B cell (primary cell): ENCODE results near the gene RET. TPM values are rescaled to one million over a fixed set of nuclear protein-coding genes. Genes with fewer than 3 reads are reported as not detected.
A peak's percentile ranks its signal among the peaks of the same experiment; 100 is the strongest.

Source experiments
- ATAC-seq: fragments of 200-7000 bp; cut with Tn5 transposase; one replicate; pipeline ENCODE4 v1.10.0; 2021; ENCODE audit warnings: low read depth, mild to moderate bottlenecking, moderate number of reproducible peaks, moderate library complexity
- CTCF ChIA-PET: fragments of 350-600 bp; sonication (Branson Sonifier 250); formaldehyde crosslinking; loops from one replicate; lab custom pipeline; 2021; ENCODE audit warnings: antibody characterized with exemption, inconsistent platforms; lab: Charles Lee
- POLR2A ChIA-PET: fragments of 350-600 bp; sonication (Branson Sonifier 250); formaldehyde crosslinking; loops from one replicate; lab custom pipeline; 2021; ENCODE audit warnings: antibody characterized with exemption; lab: Charles Lee
- DNase-seq: peaks from one replicate; pipeline ENCODE4 v3.0.0; 2013
- H2AFZ ChIP-seq: 2 replicates; pipeline ENCODE4 v1.6.1; 2012; ENCODE audit warnings: mild to moderate bottlenecking, low read depth, low read length; ENCODE audit not compliant: insufficient read depth, poor library complexity, severe bottlenecking
- H3K27ac ChIP-seq, 2 donors: 1 replicate in 1 of 2; 2 replicates in 1 of 2; pipeline ENCODE4 v1.5.1; 2012 to 2013; ENCODE audit warnings: low read length in 2 of 2, mild to moderate bottlenecking in 2 of 2, moderate library complexity in 1 of 2
- H3K27me3 ChIP-seq, 4 experiments: fragments of 200-600 bp in 1 of 4; sonication (generic) in 1 of 4; replicated peaks in 1 of 4; 1 replicate in 2 of 4; 2 replicates in 2 of 4; pipeline versions ENCODE4 v1.6.1 to v1.7.0; 2013 to 2016; ENCODE audit warnings: low read length in 3 of 4, mild to moderate bottlenecking in 2 of 4, mixed read lengths in 1 of 4, moderate library complexity in 1 of 4; ENCODE audit not compliant: insufficient read depth in 4 of 4, control insufficient read depth in 3 of 4; ENCODE audit errors: control extremely low read depth in 1 of 4
- H3K36me3 ChIP-seq, 2 experiments: replicated peaks in 1 of 2; 1 replicate in 1 of 2; 2 replicates in 1 of 2; pipeline versions ENCODE4 v1.6.1 to v1.7.1; 2013; ENCODE audit warnings: low read length in 1 of 2; ENCODE audit not compliant: insufficient read depth in 2 of 2, control insufficient read depth in 1 of 2; ENCODE audit errors: control extremely low read depth in 1 of 2, extremely low read depth in 1 of 2
- H3K4me1 ChIP-seq, 2 donors: fragments of 200-600 bp in 1 of 2; sonication (generic) in 1 of 2; 1 replicate in 1 of 2; 2 replicates in 1 of 2; pipeline versions ENCODE4 v1.5.1 to v1.6.1; 2013 to 2017; ENCODE audit warnings: low read length in 2 of 2; ENCODE audit not compliant: control insufficient read depth in 2 of 2, insufficient read depth in 2 of 2
- H3K4me2 ChIP-seq: replicated peaks from 2 replicates; pipeline ENCODE3; 2012; ENCODE audit warnings: mild to moderate bottlenecking, low read depth, low read length; ENCODE audit not compliant: poor library complexity, severe bottlenecking
- H3K4me3 ChIP-seq, 5 experiments: fragments of 200-600 bp in 1 of 5; sonication (generic) in 1 of 5; 1 replicate in 3 of 5; 2 replicates in 2 of 5; pipeline versions ENCODE4 v1.5.1 to v1.7.0; 2011 to 2016; ENCODE audit warnings: low read length in 4 of 5, mild to moderate bottlenecking in 4 of 5, low read depth in 2 of 5, control low read depth in 1 of 5, moderate library complexity in 1 of 5; ENCODE audit not compliant: insufficient read depth in 1 of 5; ENCODE audit errors: control extremely low read depth in 1 of 5, extremely low read depth in 1 of 5
- H3K79me2 ChIP-seq: fragments of 200-600 bp; sonication (generic); one replicate; pipeline ENCODE4 v1.6.0; 2016; ENCODE audit warnings: low read length; ENCODE audit not compliant: control insufficient read depth, insufficient read depth
- H3K9ac ChIP-seq: fragments of 200-600 bp; sonication (generic); 2 replicates; pipeline ENCODE4 v1.6.1; 2017; ENCODE audit warnings: mild to moderate bottlenecking, low read length, moderate library complexity
- H3K9me3 ChIP-seq, 3 donors: one replicate each; pipeline versions ENCODE4 v1.6.1 to v1.7.1; 2013; ENCODE audit warnings: low read length in 2 of 3; ENCODE audit not compliant: control insufficient read depth in 2 of 3, insufficient read depth in 1 of 3; ENCODE audit errors: control extremely low read depth in 1 of 3
- H4K20me1 ChIP-seq: 2 replicates; pipeline ENCODE4 v1.6.0; 2012; ENCODE audit warnings: mild to moderate bottlenecking, low read length; ENCODE audit not compliant: insufficient read depth, control insufficient read depth, poor library complexity, severe bottlenecking
- H3K27ac Mint-ChIP-seq: one replicate; pipeline ENCODE4 v1.8.0; 2021; ENCODE audit warnings: mixed read lengths
- H3K27me3 Mint-ChIP-seq: one replicate; pipeline ENCODE4 v1.8.0; 2021; ENCODE audit warnings: mixed read lengths
- H3K4me1 Mint-ChIP-seq: one replicate; pipeline ENCODE4 v1.8.0; 2021; ENCODE audit warnings: mixed read lengths
- H3K4me3 Mint-ChIP-seq: one replicate; pipeline ENCODE4 v1.8.0; 2021; ENCODE audit warnings: mixed read lengths
- H3K9me3 Mint-ChIP-seq: one replicate; pipeline ENCODE4 v1.8.0; 2022; ENCODE audit warnings: mixed read lengths; ENCODE audit not compliant: insufficient read depth
- EZH2 ChIP-seq: IDR thresholded peaks from 2 replicates; pipeline ENCODE4 v1.6.1; 2012; ENCODE audit warnings: borderline replicate concordance, low read depth, mild to moderate bottlenecking, moderate library complexity, low read length; ENCODE audit not compliant: insufficient read depth, poor library complexity, severe bottlenecking
- WGBS: methylation state at CpG from one replicate; pipeline ENCODE4 v1.1.5; 2013; ENCODE audit warnings: missing lambda C conversion rate; ENCODE audit not compliant: insufficient coverage; 5-methylcytosine and 5-hydroxymethylcytosine counted together
- intact Hi-C: fragments of 100-400 bp; cut with micrococcal nuclease; formaldehyde crosslinking; loops from one replicate; pipeline ENCODE4 v1.10.0; 2022
- polyA plus RNA-seq: library from polyadenylated mRNA; depleted of rRNA; stranded (reverse); fragments of >200 nt; gene quantifications from 2 replicates; pipeline ENCODE4 v1.2.3, GENCODE V29; 2012
- total RNA-seq, 2 donors: library from RNA; stranded (reverse); fragments of 120-200 nt in 1 of 2; gene quantifications; 1 replicate in 1 of 2; 2 replicates in 1 of 2; pipeline versions ENCODE4 v1.2.3 to v1.2.4, GENCODE V29; 2013 to 2022
- TF ChIP-seq, protein P1 (sequence below): fragments of 200-600 bp; IDR thresholded peaks from one replicate; pipeline ENCODE4 v1.8.0; 2022; ENCODE audit warnings: antibody characterized with exemption, mild to moderate bottlenecking

RET gene
- total and polyA plus RNA-seq, 2 donors (not counting 1 experiment from before 2014, with no cell fraction given), result 0.16 to 0.27 TPM

DNA sequence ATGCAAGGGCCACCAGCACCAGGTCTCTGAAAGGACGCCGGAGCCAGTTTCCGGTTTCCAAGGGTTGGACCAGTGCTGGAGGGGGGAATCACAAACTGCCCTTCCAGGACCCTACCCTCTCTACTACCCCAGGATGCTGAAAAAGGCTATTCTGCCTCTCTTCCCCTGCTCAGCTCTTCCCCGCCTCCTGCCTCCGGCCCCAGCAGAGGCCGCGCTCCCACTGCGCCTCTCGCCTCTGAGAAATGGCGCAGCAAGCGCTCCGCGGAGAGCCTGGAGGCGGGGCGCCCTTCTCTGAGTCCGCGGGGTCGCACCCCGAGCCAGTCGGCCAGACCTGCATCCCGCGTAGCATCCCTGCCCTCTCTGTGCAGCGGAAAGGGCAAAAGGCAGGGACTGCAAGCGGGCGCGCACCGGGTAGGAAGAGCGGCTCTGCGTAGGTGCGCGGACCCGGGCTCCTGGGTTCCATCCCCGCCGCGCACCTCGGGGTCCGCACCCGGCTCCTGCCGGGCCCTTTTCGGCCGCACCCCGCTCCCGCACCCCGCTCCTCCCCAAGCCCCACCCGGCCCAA, 476 bp upstream of the RET start:
- H4K20me1 ChIP-seq, result no peaks in the 10 kb centered on the region
- peaks cover 0 to 4% (median 0%) of the 10 kb centered on the region in 3 donors for H3K9me3 ChIP-seq
- TF ChIP-seq EZH2, result no peak
- TF ChIP-seq, protein P1, sequence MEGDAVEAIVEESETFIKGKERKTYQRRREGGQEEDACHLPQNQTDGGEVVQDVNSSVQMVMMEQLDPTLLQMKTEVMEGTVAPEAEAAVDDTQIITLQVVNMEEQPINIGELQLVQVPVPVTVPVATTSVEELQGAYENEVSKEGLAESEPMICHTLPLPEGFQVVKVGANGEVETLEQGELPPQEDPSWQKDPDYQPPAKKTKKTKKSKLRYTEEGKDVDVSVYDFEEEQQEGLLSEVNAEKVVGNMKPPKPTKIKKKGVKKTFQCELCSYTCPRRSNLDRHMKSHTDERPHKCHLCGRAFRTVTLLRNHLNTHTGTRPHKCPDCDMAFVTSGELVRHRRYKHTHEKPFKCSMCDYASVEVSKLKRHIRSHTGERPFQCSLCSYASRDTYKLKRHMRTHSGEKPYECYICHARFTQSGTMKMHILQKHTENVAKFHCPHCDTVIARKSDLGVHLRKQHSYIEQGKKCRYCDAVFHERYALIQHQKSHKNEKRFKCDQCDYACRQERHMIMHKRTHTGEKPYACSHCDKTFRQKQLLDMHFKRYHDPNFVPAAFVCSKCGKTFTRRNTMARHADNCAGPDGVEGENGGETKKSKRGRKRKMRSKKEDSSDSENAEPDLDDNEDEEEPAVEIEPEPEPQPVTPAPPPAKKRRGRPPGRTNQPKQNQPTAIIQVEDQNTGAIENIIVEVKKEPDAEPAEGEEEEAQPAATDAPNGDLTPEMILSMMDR, result no peak
- 2% methylated on average over 43 of the region's 45 CpGs for WGBS
- intact Hi-C loops, result no loop called here
- H3K4me2 ChIP-seq, result peak overlapping the region; percentile 57
- POLR2A ChIA-PET, result no interaction called here
- peaks cover 9% of the 10 kb centered on the region for H3K4me1 Mint-ChIP-seq
- H3K4me3 ChIP-seq, result peak overlapping the region in 3 of 5 experiments; percentile 9 to 28 (median 11)
- H3K36me3 ChIP-seq, result no peaks in the 10 kb centered on the region
- ATAC-seq (no peak), DNase-seq (no peak)
- H3K27me3 Mint-ChIP-seq, result peaks cover 40% of the 10 kb centered on the region
- no peaks in the 10 kb centered on the region for H3K79me2 ChIP-seq
- no peak overlapping the region for H3K27ac Mint-ChIP-seq
- no peaks in the 10 kb centered on the region for H3K9me3 Mint-ChIP-seq
- peak overlapping the region; percentile 28 for H2AFZ ChIP-seq
- no peak overlapping the region for H3K9ac ChIP-seq
- H3K4me3 Mint-ChIP-seq, result peak overlapping the region; percentile 53
- peaks cover 0 to 28% (median 5%) of the 10 kb centered on the region in 4 experiments for H3K27me3 ChIP-seq
- CTCF ChIA-PET, result no interaction called here
- H3K4me1 ChIP-seq, result peaks cover 7 to 8% of the 10 kb centered on the region in 2 donors
- no peak overlapping the region for H3K27ac ChIP-seq

GRCh38 chr10:43077421-43078171, 727 bp downstream of the RET start:
- H2AFZ ChIP-seq, result no peak overlapping the region
- no peak for TF ChIP-seq EZH2
- TF ChIP-seq, protein P1, result no peak
- no peak overlapping the region for H3K9ac ChIP-seq
- no peaks in the 10 kb centered on the region for H4K20me1 ChIP-seq
- peaks cover 0 to 4% (median 0%) of the 10 kb centered on the region in 3 donors for H3K9me3 ChIP-seq
- no peaks in the 10 kb centered on the region for H3K9me3 Mint-ChIP-seq
- H3K27me3 Mint-ChIP-seq, result peaks cover 46% of the 10 kb centered on the region
- 16% methylated on average over 72 of the region's 72 CpGs for WGBS
- H3K79me2 ChIP-seq, result no peaks in the 10 kb centered on the region
- no peak for DNase-seq
- H3K4me1 Mint-ChIP-seq, result peaks cover 9% of the 10 kb centered on the region
- H3K4me3 ChIP-seq, result peak overlapping the region in 2 of 5 experiments; percentile 25 to 39
- POLR2A ChIA-PET, result no interaction called here
- ATAC-seq, result no peak
- intact Hi-C loops, result no loop called here
- no peak overlapping the region for H3K27ac ChIP-seq
- H3K4me2 ChIP-seq, result peak overlapping the region; percentile 63
- H3K36me3 ChIP-seq, result no peaks in the 10 kb centered on the region
- H3K4me1 ChIP-seq, result peaks cover 7 to 8% of the 10 kb centered on the region in 2 donors
- peaks cover 0 to 28% (median 5%) of the 10 kb centered on the region in 4 experiments for H3K27me3 ChIP-seq
- CTCF ChIA-PET, result no interaction called here
- H3K27ac Mint-ChIP-seq, result no peak overlapping the region
- H3K4me3 Mint-ChIP-seq, result peak overlapping the region; percentile 74
